HG03432 (cell line): ENCODE results near the gene TXNRD2.

ENCODE experiments used
- ATAC-seq: cut with Tn5 transposase; IDR thresholded peaks from one replicate; pipeline ENCODE4 v1.9.1; 2021; ENCODE audit warnings: mild to moderate bottlenecking, moderate library complexity; ENCODE audit not compliant: unreplicated experiment

Gene TXNRD2

DNA sequence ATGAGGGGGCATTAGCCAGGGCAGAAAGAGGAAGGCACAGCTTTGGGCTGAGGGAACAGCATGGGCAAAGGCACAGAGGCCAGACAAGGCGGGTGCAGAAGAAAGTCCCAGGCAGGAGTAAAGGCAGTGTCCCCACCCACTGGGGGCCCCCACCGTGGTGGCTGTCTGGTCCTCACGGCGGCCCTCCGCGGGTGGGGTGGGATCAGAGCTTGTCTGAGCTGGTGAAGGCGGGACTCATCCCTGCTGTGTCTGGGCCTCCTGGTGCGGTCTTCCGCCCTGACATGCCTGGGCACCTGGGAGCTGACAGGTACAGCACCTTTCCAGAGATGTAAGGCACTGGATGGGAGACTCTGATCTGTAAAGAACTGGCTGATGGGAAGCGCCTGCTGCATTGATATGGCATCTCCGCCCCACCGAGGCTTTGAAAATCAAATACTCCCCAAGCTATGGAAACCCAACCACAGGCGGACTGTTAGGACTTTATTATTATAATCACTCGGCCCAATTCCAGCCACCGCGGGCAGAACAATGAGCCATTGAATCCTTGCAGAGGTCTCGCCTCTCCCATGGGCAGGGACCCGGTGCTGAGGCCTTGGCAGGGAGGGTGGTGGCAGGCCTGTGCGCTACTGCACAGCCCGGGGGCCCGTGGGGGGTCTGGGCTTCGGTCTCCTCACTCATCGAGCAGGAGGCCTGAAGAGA lies 72.7 kb downstream of the TXNRD2 start:
- ATAC-seq, result no peak

DNA sequence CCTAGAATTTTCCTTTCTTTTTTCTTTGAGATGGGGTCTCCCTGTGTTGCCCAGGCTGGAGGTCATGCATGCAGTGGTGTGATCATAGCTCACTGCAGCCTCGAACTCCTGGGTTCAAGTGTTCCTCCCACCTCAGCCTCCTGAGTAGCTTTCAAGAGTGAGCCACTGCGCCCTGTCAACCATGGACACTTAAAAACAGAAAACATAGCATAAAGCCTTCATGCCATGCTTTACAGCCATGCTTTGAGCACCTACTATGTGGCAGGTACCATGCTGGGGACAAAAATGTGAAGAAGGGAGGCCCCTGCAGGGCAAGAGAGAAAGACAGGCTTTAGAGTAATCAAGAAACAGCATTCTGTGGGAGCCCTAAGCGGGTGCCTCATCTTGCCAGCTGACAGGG lies 73.3 kb downstream of the TXNRD2 start:
- ATAC-seq, result no peak

DNA sequence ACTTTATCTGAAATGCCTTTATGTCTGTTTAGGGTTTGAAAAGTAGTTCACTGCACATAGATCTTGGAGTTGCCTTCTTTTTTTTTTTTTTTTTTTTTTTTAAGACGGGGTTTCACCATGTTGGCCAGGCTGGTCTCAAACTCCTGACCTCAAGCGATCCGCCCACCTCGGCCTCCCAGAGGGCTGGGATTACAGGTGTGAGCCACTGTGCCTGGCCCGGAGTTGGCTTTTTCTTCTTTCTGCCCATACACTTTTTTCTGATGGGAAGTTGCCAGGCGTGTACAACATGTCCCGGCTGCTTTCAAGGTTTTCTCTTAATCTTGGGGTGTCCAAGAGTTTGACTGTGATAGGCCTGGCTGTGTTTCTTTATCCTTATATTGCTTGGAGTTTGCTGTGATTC lies 74.0 kb downstream of the TXNRD2 start:
- no peak for ATAC-seq

DNA sequence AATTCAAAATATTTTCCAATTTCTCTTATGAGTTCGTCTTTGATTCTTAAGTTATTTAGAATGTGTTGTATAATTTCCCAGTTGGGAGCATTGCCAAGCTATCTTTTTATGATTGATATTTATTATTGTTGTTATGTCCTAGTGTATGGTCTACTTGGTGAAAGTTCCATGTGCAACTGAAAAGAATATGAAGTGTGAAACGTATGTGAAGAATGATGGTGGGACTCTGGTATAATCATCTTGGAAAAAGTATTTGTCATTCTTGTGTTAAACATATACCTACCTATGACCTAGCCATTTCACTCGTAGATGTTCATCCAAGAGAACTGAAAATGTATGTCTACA lies 75.0 kb downstream of the TXNRD2 start:
- no peak for ATAC-seq

DNA sequence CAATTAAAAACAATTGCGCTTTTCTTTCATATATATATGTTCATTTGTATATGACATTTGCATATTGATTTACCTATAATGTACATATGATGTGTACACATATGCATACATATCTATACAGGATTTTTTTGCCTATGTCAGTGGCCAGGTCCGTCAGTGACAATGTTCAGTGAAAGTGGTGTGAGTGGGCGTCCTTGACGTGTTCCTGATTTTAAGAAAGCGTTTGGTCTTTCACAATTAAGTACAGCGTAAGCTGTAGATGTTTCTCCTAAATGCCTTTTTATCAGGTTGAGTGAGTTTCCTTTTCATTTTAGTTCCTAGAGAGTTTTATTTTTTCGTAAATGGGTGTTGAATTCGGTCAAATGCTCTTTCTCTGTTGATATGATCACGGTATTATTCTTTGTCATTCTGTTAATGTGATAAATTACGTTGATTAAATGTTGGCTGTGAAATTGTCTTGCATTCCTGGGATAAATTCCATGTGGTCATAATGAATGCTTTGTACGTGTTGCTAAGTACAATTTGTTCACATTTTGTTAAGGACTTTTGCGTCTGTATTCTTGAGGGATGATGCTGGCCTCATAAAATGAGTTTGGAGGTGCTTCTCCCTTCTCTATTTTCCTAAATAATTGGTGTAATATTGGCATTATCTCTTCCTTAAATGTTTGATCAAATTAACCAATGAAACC lies 76.3 kb downstream of the TXNRD2 start:
- ATAC-seq, result no peak

DNA sequence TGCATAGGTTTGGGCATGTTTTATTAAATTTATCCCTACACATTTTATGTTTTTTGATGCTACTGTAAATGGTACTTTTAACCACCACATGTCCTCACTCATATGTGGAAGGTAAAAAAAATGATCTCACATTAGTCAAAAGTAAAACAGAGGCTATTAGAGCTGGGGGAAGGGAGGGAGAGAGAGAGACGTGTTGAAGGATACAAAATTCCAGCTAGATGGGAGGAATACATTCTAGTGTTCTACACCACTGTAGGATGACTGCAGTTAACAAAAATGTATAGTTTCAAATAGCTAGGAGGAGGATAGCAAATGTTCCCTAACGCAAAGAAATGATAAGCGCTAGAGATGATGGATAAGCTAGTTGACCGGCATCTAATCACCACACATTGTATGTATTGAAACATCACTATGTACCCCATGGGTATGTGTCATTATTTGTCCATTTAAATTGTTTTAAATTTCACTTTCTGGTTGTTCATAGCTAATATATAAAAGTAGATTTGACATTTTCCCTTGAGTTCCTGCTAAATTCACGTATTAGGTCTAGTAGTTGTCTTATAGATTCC lies 77.0 kb downstream of the TXNRD2 start:
- ATAC-seq, result no peak

DNA sequence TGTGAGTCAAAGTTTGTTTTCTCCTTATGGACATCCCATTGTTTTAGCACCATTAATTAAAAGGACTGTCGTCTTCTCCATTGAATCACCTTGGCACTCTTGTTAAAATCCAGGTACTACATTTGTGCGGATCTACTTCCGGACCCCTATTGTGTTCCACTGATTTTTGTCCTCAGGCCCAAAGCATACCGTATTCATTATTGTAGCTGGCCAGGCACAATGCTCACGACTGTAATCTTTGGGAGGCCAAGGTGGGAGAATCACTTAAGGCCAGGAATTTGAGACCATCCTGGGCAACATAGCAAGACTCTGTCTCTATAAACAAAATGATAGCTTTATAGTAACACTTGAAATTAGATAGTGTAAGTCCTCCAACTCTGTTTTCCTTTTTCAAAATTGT lies 78.0 kb downstream of the TXNRD2 start:
- ATAC-seq, result no peak

DNA sequence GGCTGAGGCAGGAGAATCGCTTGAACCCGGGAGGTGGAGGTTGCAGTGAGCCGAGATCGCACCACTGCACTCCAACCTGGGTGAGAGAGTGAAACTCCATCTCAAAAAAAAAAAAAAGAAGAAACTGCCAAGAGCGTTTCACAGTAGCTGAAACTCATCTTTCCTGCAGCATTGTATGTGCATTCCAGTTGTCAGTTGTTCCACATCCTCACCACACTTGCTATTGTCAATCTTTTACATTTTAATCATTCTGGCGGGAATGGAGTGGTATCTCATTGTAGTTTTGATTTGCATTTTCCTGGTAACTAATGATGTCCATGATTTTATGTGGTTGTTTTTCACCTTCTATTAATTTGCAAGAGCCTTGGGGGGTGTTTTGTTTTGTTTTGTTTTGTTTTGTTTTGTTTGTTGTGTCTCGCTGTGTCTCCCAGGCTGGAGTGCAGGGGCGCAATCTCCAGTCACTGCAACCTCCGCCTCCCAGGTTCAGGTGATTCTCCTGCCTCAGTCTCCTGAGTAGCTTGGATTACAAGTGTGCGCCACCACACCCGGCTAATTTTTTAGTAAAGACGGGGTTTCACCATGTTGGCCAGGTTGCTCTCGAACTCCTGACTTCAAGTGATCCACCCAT lies 78.9 kb downstream of the TXNRD2 start:
- ATAC-seq, result no peak

DNA sequence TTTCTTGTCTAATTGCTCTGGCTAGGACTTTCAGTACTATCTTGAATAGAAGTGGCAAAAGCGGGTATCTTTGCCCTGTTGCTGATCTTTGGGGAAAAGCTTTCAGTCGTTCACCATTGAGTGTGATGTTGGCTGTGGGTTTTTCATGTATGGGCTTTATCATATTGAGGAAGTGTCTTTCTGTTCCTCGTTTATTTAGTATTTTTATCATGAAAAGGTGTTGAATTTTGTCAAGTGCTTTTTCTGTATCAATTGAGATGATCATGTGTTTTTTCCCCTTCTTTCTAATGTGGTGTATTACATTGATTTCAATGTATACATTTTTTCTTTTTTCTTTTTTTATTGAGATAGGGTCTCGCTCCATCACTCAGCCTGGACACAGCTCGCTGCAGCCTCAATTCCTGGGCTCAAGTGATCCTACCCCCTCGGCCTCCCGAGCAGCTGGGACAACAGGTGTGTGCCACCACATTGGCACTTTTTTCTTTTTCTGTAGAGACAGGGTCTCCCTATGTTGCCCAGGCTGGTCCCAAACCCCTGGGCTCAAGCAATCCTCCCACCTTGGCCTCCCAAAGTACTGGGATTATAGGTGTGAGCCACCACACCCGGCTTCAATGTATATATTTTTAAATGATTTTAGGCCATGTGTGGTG lies 81.6 kb downstream of the TXNRD2 start:
- ATAC-seq, result no peak

DNA sequence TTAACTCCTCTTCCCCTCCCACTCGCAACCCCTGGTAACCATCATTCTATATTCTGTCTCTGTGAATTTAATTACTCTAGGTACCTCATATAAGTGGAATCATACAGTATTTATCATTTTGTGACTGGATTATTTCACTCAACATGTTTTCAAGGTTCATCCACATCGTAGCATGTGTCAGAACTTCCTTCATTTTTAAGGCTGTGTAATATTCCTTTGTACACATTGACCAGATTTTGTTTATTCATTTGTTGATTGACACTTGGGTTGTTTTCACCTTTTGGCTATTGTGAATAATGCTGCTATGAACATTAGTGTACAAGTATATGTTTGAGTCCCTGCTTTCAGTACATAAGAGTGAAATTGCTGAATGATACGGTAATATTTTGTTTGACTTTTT lies 84.2 kb downstream of the TXNRD2 start:
- ATAC-seq, result no peak

DNA sequence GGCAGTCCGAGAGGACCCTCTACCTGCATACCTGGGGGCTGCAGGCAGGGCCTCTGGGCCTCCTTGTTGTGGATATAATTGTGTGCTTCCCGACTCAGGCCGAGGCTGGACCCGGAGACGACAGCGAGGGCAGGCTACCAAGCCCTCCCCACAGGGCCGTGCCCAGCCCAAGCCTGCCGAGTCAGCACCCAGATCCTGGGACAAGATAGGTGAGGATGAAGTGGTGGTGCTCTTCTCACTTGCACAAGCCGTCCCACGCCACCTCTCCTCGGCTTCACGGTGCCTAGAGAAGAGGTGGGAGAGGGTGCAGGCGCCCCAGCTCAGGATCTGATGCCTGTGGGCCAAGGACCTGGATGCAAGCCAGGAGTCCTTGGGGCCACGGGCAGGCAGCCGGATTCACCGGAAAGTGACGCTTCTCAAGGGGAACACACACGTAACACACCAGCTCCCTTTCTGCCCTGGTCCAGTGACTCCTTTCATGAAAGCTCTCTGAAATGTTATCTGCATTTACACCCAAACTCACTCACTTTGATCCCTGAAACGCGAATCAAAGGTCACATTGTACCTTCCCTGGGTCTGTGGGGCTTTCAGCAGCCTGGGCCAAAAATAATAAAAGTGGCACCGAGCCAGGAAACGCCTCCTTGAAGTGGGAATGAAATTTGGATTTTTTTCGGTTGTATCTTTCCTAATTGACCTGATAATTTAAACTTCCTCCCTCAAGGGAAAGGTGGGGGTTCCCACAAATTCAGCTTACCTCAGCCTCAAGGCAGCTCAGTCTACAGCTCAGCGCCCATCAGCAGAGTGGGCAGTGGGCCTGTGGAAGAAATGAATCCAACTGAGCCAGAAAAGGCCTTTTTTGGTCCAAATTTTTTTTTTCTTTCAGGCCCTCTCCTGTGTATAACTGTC lies 85.9 kb downstream of the TXNRD2 start:
- peak; percentile 22 for ATAC-seq

DNA sequence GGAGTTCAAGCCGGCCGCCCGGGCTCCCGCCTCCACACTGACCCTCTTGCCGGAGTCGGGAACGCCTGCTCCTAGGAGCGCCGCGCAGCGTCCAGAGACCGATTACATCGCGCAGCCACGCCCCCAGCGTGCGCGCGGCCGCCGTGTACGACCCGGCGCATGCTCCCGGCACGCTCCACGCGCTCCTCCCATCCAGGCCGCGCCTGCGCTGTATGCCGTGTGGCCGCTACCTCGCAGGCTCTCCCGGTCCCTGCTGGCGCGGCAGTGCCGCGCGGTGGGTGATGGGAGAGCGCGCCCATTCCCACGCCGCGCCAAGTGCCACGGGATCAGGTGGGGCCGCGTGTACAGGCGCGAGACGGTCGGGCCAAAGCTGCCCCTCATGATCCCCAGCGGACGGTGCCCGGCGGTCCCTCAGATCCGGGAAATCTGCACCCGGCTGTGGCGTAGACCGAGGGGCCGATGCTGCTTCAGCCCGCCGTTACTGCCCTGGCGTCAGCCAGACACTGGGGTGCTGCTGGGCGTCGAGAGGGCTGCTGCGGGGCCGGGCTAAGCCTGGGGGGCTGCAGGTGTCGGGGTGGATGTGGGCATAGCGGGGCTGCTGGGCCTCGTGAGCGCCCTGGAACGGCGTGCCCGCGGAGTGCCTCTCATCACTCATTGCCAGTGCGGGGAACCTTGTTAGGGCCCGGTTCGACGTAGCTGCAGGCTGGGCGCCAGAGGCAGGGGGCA lies 86.7 kb downstream of the TXNRD2 start, which contains the start of the genes GNB1L and RTL10:
GNB1L (minus strand) TSS at position 97 of the 726 bp plus-strand sequence. CDS start 33,519 bp downstream, outside the sequence.
RTL10 (minus strand) TSS at position 97 of the 726 bp plus-strand sequence. CDS start 2,613 bp downstream, outside the sequence.
- peak; percentile 84 for ATAC-seq

DNA sequence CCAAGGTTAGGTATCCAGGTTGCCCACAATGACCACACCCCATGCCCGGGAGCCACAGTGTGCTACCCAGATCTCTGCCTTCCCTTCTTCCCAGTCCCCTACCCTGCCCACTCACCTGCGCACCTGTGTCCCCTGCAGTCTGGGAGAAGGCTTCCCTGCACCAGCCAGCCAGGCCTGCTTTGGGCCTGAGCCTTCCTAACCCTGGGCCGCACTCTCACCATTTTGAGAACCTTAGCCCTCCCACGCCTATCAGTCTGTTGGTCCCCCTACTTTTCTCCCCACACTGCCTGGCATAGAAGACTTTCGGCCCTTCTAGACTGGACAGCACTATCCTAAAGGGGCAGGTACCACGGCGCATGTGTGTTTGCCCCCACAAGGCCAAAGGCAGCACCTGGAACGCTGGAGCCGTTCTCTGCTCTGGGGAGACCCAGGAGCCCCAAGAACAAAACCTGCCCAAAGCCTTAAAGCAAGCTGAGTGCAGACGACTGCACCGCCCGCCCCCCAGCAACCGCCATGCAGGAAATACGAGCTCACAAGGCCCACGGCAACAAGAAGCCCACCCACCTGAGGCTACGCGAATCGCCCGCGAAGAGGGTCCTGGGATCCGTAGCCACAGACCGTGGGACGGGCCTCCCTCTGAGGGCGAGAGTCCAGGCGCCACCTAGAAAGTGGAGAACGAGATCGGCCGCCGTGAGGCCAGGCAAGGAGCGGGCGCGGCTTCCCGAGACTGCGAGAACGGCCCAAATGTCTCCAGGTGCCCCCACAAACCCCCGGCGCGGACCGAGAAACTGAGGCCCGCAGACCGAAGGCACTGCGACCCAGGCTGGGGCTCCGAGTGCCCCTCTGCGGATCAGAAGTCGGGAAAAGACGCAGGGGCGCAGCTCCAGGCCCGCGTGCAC lies 87.5 kb downstream of the TXNRD2 start:
- ATAC-seq, result peak; percentile 5

DNA sequence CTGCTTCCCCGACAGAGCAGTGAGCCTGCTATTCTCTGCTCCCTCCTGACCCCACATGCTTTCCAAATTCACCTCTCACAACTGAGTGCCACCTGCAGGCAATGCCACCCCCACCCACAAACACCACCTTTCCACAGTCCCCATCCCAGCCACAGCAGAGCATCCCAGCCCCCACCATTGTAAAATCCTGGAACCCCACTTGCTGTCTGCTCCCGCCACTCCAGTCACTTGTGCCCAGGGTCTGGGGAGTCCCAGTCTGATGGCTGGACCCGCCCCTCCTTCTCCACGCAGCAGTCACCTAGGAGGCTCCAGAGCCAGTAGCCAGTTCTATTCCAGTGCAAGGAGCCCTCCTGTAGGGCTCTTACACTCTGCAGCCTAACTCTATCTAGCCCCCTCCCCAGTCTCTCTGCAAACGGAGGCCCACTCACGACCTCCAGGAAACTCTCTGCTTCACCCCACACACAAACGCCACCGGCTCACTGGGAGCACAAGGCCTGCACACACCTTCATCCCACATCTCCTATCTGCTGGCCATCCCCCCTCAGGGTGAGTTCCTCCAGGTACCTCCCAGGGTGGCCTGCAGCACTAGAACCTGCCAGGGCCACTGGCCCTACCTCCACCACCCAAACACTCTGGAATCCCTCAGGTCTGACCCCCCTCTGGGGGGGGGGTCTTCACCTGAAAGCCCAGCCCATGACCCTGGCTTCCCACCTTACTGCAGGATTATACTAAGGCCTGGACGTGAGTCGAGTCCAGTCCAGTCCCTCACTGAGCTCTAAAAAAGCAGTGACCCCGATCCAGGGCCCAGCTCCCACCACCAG lies 88.3 kb downstream of the TXNRD2 start:
- ATAC-seq, result no peak

DNA sequence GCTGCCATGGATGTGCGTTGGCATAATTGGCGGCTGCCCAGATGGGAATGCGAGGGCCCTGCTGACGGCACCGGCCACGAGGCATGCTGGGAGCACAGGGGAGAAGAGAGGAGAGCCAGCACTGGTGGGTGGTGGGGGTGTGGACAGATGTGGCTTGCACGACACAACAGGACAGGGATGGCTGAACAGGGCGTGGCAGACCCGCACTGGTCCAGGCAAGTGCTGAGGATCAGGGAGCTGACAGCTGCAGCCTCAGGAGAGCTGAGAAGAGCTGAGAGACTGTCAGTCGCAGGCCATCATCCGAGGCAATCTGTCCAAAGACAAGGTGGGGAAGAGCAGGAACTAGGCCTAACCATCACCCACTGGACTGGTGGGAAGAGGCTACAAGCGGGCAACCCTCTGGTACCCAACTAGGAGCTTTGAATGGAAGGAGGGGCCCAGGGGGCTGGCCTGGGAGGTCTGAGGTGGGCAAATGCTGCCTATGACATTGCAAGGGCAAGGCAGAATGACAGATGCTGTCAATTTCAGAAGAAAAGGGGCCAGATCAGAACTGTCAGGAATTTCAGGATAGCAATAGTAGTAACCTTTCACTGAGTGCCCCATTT lies 89.3 kb downstream of the TXNRD2 start:
- ATAC-seq, result no peak

DNA sequence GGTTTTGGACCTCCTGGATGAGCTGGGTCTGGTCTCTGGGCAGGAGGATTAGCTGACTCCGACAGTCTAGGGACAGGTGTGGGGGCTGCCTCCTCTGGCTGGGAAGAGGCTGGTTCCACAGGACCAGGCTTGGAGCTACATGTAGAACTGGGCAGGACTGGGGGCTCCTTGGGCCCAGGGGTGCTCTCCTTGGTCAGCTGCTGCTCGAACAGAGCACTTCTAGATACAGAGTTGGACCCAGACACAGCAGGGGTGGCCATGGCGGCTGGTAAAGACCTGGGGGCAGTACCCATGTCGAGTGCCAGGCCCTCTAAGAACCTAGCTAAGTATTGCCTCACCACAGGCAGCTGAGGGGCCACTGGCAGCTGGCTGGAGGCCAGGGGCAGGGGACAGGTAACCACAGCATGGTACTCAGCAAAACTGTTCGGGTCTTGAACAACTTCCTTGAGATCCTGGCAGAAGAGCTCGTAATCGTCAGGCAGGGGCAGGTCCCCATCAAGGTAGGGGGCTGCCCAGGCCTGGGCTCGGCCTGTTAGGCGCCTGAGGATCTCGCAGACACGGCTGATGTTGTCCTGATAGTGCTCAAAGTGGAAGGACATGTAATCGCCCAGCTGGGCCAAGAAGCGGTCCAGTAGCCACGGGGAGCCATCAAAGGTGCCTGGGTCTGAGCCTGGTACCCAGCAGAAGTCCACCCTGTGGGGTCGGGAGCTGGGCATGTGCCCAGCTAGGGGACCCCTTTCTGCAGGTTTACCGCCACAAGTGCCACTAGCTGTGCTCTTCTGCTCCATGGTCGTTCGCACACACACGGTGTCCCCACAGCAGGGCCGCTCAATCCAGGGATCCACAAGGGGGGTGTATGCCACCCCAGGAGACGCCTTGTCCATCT lies 90.1 kb downstream of the TXNRD2 start:
- ATAC-seq, result no peak
